HepG2 (cell line): Measurements from ENCODE around the gene ZNF608. TPM values are rescaled to one million over a fixed set of nuclear protein-coding genes. Genes with fewer than 3 reads are reported as not detected.
A peak's percentile ranks its signal among the peaks of the same experiment; 100 is the strongest.

Experiments used
- ATAC-seq: fragments of 200-7000 bp; cut with Tn5 transposase; 3 replicates; pipeline ENCODE4 v1.9.1; 2020; ENCODE audit warnings: mild to moderate bottlenecking, moderate library complexity
- BruUV-seq: library from RNA; stranded (reverse); fragments of 400-500 nt; replicated peaks from 2 replicates; lab custom pipeline; 2021; lab: Mats Ljungman, UMichigan
- CTCF ChIA-PET: fragments of 300-600 bp; formaldehyde crosslinking; extraction: SDS; loops from one replicate; lab custom pipeline; 2021; ENCODE audit warnings: low total read pairs, inconsistent platforms, low intra/inter-chr PET ratio; lab: Yijun Ruan, JAX
- POLR2A ChIA-PET: fragments of 350-600 bp; sonication (Branson Sonifier 250); formaldehyde crosslinking; loops from one replicate; lab custom pipeline; 2020; ENCODE audit warnings: antibody characterized with exemption, inconsistent platforms; lab: Yijun Ruan, JAX
- DNase-seq: peaks from one replicate; pipeline ENCODE4 v3.0.0-alpha.2; 2015; ENCODE audit warnings: low spot score
- FAIRE-seq: peaks from 3 replicates; lab custom pipeline; 2011; peaks lifted over from hg19 to GRCh38; lab: Jason Lieb, UNC
- H2AFZ ChIP-seq: one replicate; pipeline ENCODE4 v1.6.1; 2011; ENCODE audit warnings: low read length, inconsistent platforms
- H3K27ac ChIP-seq: fragments of 300-600 bp; 3 replicates; pipeline ENCODE4 v1.8.0; 2011; ENCODE audit warnings: mixed run types, mild to moderate bottlenecking, mixed read lengths, low read length, inconsistent platforms; ENCODE audit not compliant: insufficient read depth; ENCODE audit errors: extremely low read length
- H3K27me3 ChIP-seq, 2 experiments: fragments of 200-600 bp in 1 of 2; 2 replicates in 1 of 2; 3 replicates in 1 of 2; pipeline versions ENCODE4 v1.6.0 to v1.8.0; 2011; ENCODE audit warnings: low read length in 2 of 2, mild to moderate bottlenecking in 2 of 2, moderate library complexity in 2 of 2, inconsistent platforms in 1 of 2; ENCODE audit not compliant: insufficient read depth in 2 of 2, control insufficient read depth in 1 of 2
- H3K36me3 ChIP-seq, 2 experiments: fragments of 200-600 bp in 1 of 2; replicated peaks in 1 of 2; 2 replicates in 1 of 2; 3 replicates in 1 of 2; pipeline versions ENCODE4 v1.5.1 to v1.8.0; 2011; ENCODE audit warnings: low read length in 2 of 2, inconsistent platforms in 1 of 2; ENCODE audit not compliant: insufficient read depth in 2 of 2, control insufficient read depth in 1 of 2
- H3K4me1 ChIP-seq: 2 replicates; pipeline ENCODE4 v1.5.1; 2012; ENCODE audit warnings: low read length, inconsistent platforms; ENCODE audit not compliant: insufficient read depth
- H3K4me2 ChIP-seq: 2 replicates; pipeline ENCODE4 v1.6.0; 2011; ENCODE audit warnings: low read depth, low read length, inconsistent platforms
- H3K4me3 ChIP-seq, 3 experiments: fragments of 200-600 bp in 1 of 3; sonication (generic), shearing (Covaris generic) in 1 of 3; replicated peaks in 1 of 3; 2 replicates each; pipeline ENCODE4 v1.5.1; 2011 to 2016; ENCODE audit warnings: low read length in 3 of 3, inconsistent platforms in 2 of 3, low read depth in 2 of 3, mild to moderate bottlenecking in 2 of 3, control low read depth in 1 of 3, mixed read lengths in 1 of 3; ENCODE audit not compliant: insufficient read depth in 1 of 3
- H3K79me2 ChIP-seq: one replicate; pipeline ENCODE4 v1.6.1; 2011; ENCODE audit warnings: low read length, inconsistent platforms; ENCODE audit not compliant: insufficient read depth
- H3K9ac ChIP-seq: 2 replicates; pipeline ENCODE4 v1.6.0; 2011; ENCODE audit warnings: mild to moderate bottlenecking, low read depth, low read length, inconsistent platforms; ENCODE audit not compliant: insufficient read depth
- H3K9me3 ChIP-seq: 2 replicates; pipeline ENCODE4 v1.5.1; 2012; ENCODE audit warnings: mild to moderate bottlenecking, low read length
- H4K20me1 ChIP-seq: 2 replicates; pipeline ENCODE4 v1.6.0; 2011; ENCODE audit warnings: inconsistent platforms, mild to moderate bottlenecking, low read length, moderate library complexity; ENCODE audit not compliant: insufficient read depth
- ARID3A ChIP-seq: IDR thresholded peaks from 2 replicates; pipeline ENCODE4 v1.6.1; 2012; ENCODE audit warnings: low read depth, low read length, improper control_type of control experiment
- FOXJ3 ChIP-seq: sonication (generic); formaldehyde crosslinking; IDR thresholded peaks from 2 replicates; pipeline ENCODE4 v1.4.0; 2020; ENCODE audit warnings: missing genetic modification reagents, mild to moderate bottlenecking, borderline replicate concordance
- MEF2D ChIP-seq: sonication (generic); formaldehyde crosslinking; IDR thresholded peaks from 2 replicates; pipeline ENCODE4 v1.5.1; 2020; ENCODE audit warnings: mild to moderate bottlenecking, missing genetic modification reagents
- NCOR1 ChIP-seq: fragments of 200-600 bp; sonication (generic); IDR thresholded peaks from 2 replicates; pipeline ENCODE4 v1.7.0; 2017; ENCODE audit warnings: antibody characterized with exemption, low read length, borderline replicate concordance
- PAXIP1 ChIP-seq: sonication (generic); formaldehyde crosslinking; conservative IDR thresholded peaks from 2 replicates; pipeline ENCODE4 v1.4.0; 2020; ENCODE audit warnings: mild to moderate bottlenecking, missing genetic modification reagents, moderate library complexity
- RFXAP ChIP-seq: sonication (generic); formaldehyde crosslinking; IDR thresholded peaks from 2 replicates; pipeline ENCODE4 v1.4.0; 2020; ENCODE audit warnings: missing genetic modification reagents, borderline replicate concordance
- SNAPC4 ChIP-seq: sonication (generic); formaldehyde crosslinking; IDR thresholded peaks from 2 replicates; pipeline ENCODE4 v1.4.0; 2020; ENCODE audit warnings: mild to moderate bottlenecking, missing genetic modification reagents
- SOX13 ChIP-seq, 3 experiments: fragments of 450-650 bp in 1 of 3; sonication (generic) in 1 of 3; formaldehyde crosslinking in 1 of 3; IDR thresholded peaks in 2 of 3; conservative IDR thresholded peaks in 1 of 3; 2 replicates each; pipeline versions ENCODE4 v1.5.0 to v1.6.1; 2016 to 2020; ENCODE audit warnings: antibody characterized with exemption in 1 of 3, mild to moderate bottlenecking in 1 of 3, missing compliant biosample characterization in 1 of 3, missing genetic modification reagents in 1 of 3, moderate library complexity in 1 of 3
- TBX3 ChIP-seq: fragments of 450-650 bp; IDR thresholded peaks from 2 replicates; pipeline ENCODE4 v1.6.1; 2017; ENCODE audit warnings: antibody characterized with exemption, mild to moderate bottlenecking, inconsistent platforms, borderline replicate concordance
- TCF7 ChIP-seq: sonication (generic); IDR thresholded peaks from 2 replicates; pipeline ENCODE4 v1.6.1; 2016; ENCODE audit warnings: antibody characterized with exemption, low read depth
- ZNF326 ChIP-seq: sonication (generic); formaldehyde crosslinking; IDR thresholded peaks from 2 replicates; pipeline ENCODE4 v1.4.0; 2020; ENCODE audit warnings: missing genetic modification reagents, borderline replicate concordance
- WGBS: methylation state at CpG from one replicate; pipeline ENCODE4 v1.1.6; 2017; ENCODE audit warnings: low lambda C conversion rate; 5-methylcytosine and 5-hydroxymethylcytosine counted together
- in situ Hi-C: cut with HindIII; loops from 2 replicates; pipeline ENCODE4 v1.10.0; 2017; ENCODE audit warnings: low pct_unique_long_range_greater_than_20kb; ENCODE audit not compliant: extremely low pct_ligation_motif_present
- intact Hi-C: fragments of 100-400 bp; cut with micrococcal nuclease; formaldehyde crosslinking; loops from one replicate; pipeline ENCODE4 v1.10.0; 2022; ENCODE audit not compliant: unreplicated experiment
- polyA plus RNA-seq, 8 experiments: library from polyadenylated mRNA; depleted of rRNA in 3 of 8; stranded (reverse) in 7 of 8; unstranded in 1 of 8; fragments of >200 nt; fragmentation: Illumina TruSeq in 4 of 8; extraction: Trizol in 4 of 8; gene quantifications; 2 replicates each; pipeline versions ENCODE4 v1.2.1 to v1.2.3, GENCODE V29; 2011 to 2016; ENCODE audit warnings: low read depth in 4 of 8, missing spikeins in 1 of 8, mixed read lengths in 1 of 8; ENCODE audit not compliant: insufficient read depth in 1 of 8
- total RNA-seq, 5 experiments: library from RNA; depleted of rRNA; stranded (reverse); fragments of >200 nt; fragmentation: Illumina TruSeq; extraction: Trizol; gene quantifications; 2 replicates each; pipeline ENCODE4 v1.2.3, GENCODE V29; 2016; ENCODE audit warnings: low read depth in 1 of 5

ZNF608 gene
- total and polyA plus RNA-seq, 2 of the 13 experiments (the other 11 are each of a cell fraction or from before 2014, with no cell fraction given): 0.66 to 0.91 TPM

GRCh38 chr5:124764992-124765611 lies 18.7 kb upstream of the ZNF608 start:
- no peak overlapping the region for H3K4me3 ChIP-seq
- 0% methylated on average over 3 of the region's 3 CpGs for WGBS
- BruUV-seq: no TSS peak
- no peaks in the 10 kb centered on the region for H4K20me1 ChIP-seq
- peak overlapping the region; percentile 27; the same call in 1 of the 2 replicates for H3K4me2 ChIP-seq
- DNase-seq (peak; percentile 56), ATAC-seq (peak; percentile 81), FAIRE-seq (peak; percentile 26)
- H3K79me2 ChIP-seq: no peaks in the 10 kb centered on the region
- intact Hi-C loops (no loop called here), in situ Hi-C loops (no loop called here)
- H3K9ac ChIP-seq: no peak overlapping the region
- H3K27me3 ChIP-seq: no peaks in the 10 kb centered on the region
- no peaks in the 10 kb centered on the region for H3K9me3 ChIP-seq
- ChIA-PET POLR2A (no interaction called here), CTCF (no interaction called here)
- H3K4me1 ChIP-seq: peaks cover 15% of the 10 kb centered on the region
- H3K36me3 ChIP-seq: no peaks in the 10 kb centered on the region
- H2AFZ ChIP-seq: no peak overlapping the region
- peak overlapping the region; percentile 23 for H3K27ac ChIP-seq
- TF ChIP-seq SOX13 (IDR thresholded peaks at IDR 0.05) (no peak), SOX13 (CRISPR knock-in tag; conservative IDR thresholded peaks at IDR 0.05 in 1 of 2, IDR thresholded peaks at IDR 0.05 in 1 of 2) (peak in 1 of 2 experiments; percentile 90; a peak in 2 of 4 replicates), TCF7 (0 out of 2 replicates have a peak, but pooled peaks have one; percentile 30), RFXAP (CRISPR knock-in tag) (no peak), ARID3A (peak; percentile 71), PAXIP1 (CRISPR knock-in tag) (peak; percentile 49), SNAPC4 (CRISPR knock-in tag) (no peak), NCOR1 (no peak), ZNF326 (CRISPR knock-in tag) (no peak), MEF2D (peak; percentile 99), TBX3 (no peak), FOXJ3 (CRISPR knock-in tag) (peak; percentile 54; the same call in 1 of the 2 replicates)
